K562 (cell line): Measurements from ENCODE around the gene HSF5. TPM values are rescaled to one million over a fixed set of nuclear protein-coding genes. Genes with fewer than 3 reads are reported as not detected.

Experiments
- ATAC-seq: fragments of 200-7000 bp; cut with Tn5 transposase; 3 replicates; pipeline ENCODE4 v1.9.1; 2020; ENCODE audit warnings: moderate library complexity
- BruUV-seq: library from RNA; stranded (reverse); fragments of 400-500 nt; replicated peaks from 2 replicates; lab custom pipeline; 2021; lab: Mats Ljungman, UMichigan
- CTCF ChIA-PET: fragments of 300-600 bp; formaldehyde crosslinking; extraction: SDS; loops from one replicate; lab custom pipeline; 2021; ENCODE audit warnings: low intra/inter-chr PET ratio; lab: Yijun Ruan, JAX
- POLR2A ChIA-PET: fragments of 300-600, 350-650 bp; sonication (Branson Sonifier 250); formaldehyde crosslinking; extraction: SDS; loops from one replicate; lab custom pipeline; 2021; ENCODE audit warnings: antibody characterized with exemption, inconsistent platforms; lab: Yijun Ruan, JAX
- DNase-seq, 4 experiments: peaks; one replicate each; pipeline versions ENCODE4 v3.0.0 to v3.0.0-alpha.2; 2011 to 2018; ENCODE audit warnings: low spot score in 3 of 4, mixed read lengths in 3 of 4; ENCODE audit errors: extremely low read depth in 1 of 4
- FAIRE-seq: peaks from 2 replicates; lab custom pipeline; 2011; peaks lifted over from hg19 to GRCh38; lab: Jason Lieb, UNC
- H2AFZ ChIP-seq: 2 replicates; pipeline ENCODE4 v1.6.0; 2011; ENCODE audit warnings: low read depth, low read length, control low read depth, inconsistent platforms
- H3K27ac ChIP-seq: fragments of 200-600 bp; 3 replicates; pipeline ENCODE4 v1.8.0; 2011; ENCODE audit warnings: low read depth, mild to moderate bottlenecking, control low read depth, inconsistent platforms, low read length, moderate library complexity, mixed read lengths; ENCODE audit errors: extremely low read depth
- H3K27me3 ChIP-seq, 2 experiments: fragments of 300-600 bp in 1 of 2; 2 replicates in 1 of 2; 3 replicates in 1 of 2; pipeline versions ENCODE4 v1.6.0 to v1.8.0; 2011; ENCODE audit warnings: inconsistent platforms in 2 of 2, low read length in 2 of 2, mild to moderate bottlenecking in 1 of 2, mixed read lengths in 1 of 2, moderate library complexity in 1 of 2; ENCODE audit not compliant: control insufficient read depth in 2 of 2, insufficient read depth in 2 of 2
- H3K36me3 ChIP-seq: fragments of 300-600 bp; 3 replicates; pipeline ENCODE4 v1.8.0; 2011; ENCODE audit warnings: mild to moderate bottlenecking, low read length, inconsistent platforms; ENCODE audit not compliant: control insufficient read depth, insufficient read depth
- H3K4me1 ChIP-seq, 2 experiments: fragments of 200-600 bp in 1 of 2; replicated peaks in 1 of 2; 2 replicates in 1 of 2; 3 replicates in 1 of 2; pipeline versions ENCODE4 v1.5.1 to v1.8.0; 2011; ENCODE audit warnings: inconsistent platforms in 2 of 2, low read length in 2 of 2, mild to moderate bottlenecking in 1 of 2, mixed read lengths in 1 of 2, moderate library complexity in 1 of 2; ENCODE audit not compliant: control insufficient read depth in 2 of 2, insufficient read depth in 2 of 2
- H3K4me2 ChIP-seq: 2 replicates; pipeline ENCODE4 v1.6.1; 2011; ENCODE audit warnings: low read length, control low read depth, inconsistent platforms, mixed read lengths; ENCODE audit not compliant: insufficient read depth
- H3K4me3 ChIP-seq: fragments of 200-600 bp; sonication (generic), shearing (Covaris generic); 2 replicates; pipeline ENCODE4 v1.5.1; 2016; ENCODE audit warnings: control low read depth, inconsistent platforms
- H3K79me2 ChIP-seq: fragments of 200-600 bp; 3 replicates; pipeline ENCODE4 v1.8.0; 2011; ENCODE audit warnings: low read length, inconsistent platforms; ENCODE audit not compliant: control insufficient read depth, insufficient read depth
- H3K9ac ChIP-seq, 2 experiments: 2 replicates each; pipeline versions ENCODE4 v1.6.0 to v1.6.1; 2011; ENCODE audit warnings: low read depth in 2 of 2, low read length in 2 of 2, control low read depth in 1 of 2, inconsistent platforms in 1 of 2, mild to moderate bottlenecking in 1 of 2, mixed read lengths in 1 of 2; ENCODE audit not compliant: insufficient read depth in 1 of 2
- H3K9me1 ChIP-seq: one replicate; pipeline ENCODE4 v1.6.0; 2011; ENCODE audit warnings: inconsistent platforms, mild to moderate bottlenecking, low read length, moderate library complexity; ENCODE audit not compliant: control insufficient read depth, insufficient read depth
- H3K9me3 ChIP-seq: replicated peaks from 2 replicates; pipeline ENCODE4 v1.5.1; 2011; ENCODE audit warnings: low read depth, low read length, inconsistent platforms; ENCODE audit not compliant: control insufficient read depth, insufficient read depth
- H4K20me1 ChIP-seq: replicated peaks from 2 replicates; pipeline ENCODE4 v1.6.1; 2011; ENCODE audit warnings: low read length, inconsistent platforms, mixed read lengths; ENCODE audit not compliant: control insufficient read depth, insufficient read depth
- ATF7 ChIP-seq: fragments of 450-650 bp; IDR thresholded peaks from 2 replicates; pipeline ENCODE4 v1.7.1; 2014; ENCODE audit warnings: mild to moderate bottlenecking, moderate library complexity
- CAMTA2 ChIP-seq: fragments of 250-450 bp; sonication (Bioruptor Pico); conservative IDR thresholded peaks from 2 replicates; pipeline ENCODE4 v1.5.1; 2022
- CBFA2T3 ChIP-seq: fragments of 450-650 bp; IDR thresholded peaks from 2 replicates; pipeline ENCODE4 v1.6.1; 2017
- ERF ChIP-seq: fragments of 450-650 bp; formaldehyde crosslinking; IDR thresholded peaks from 2 replicates; pipeline ENCODE4 v1.4.0; 2020; ENCODE audit warnings: mild to moderate bottlenecking, mixed read lengths
- MCM3 ChIP-seq: fragments of 450-650 bp; IDR thresholded peaks from 2 replicates; pipeline ENCODE4 v1.6.1; 2016
- NELFE ChIP-seq: IDR thresholded peaks from 2 replicates; pipeline ENCODE4 v1.6.1; 2011; ENCODE audit warnings: mild to moderate bottlenecking; ENCODE audit not compliant: insufficient read depth, insufficient read length
- RREB1 ChIP-seq: fragments of 250-450 bp; sonication (Bioruptor Pico); IDR thresholded peaks from 2 replicates; pipeline ENCODE4 v1.4.0; 2020
- SAP30 ChIP-seq: fragments of 200-600 bp; sonication (generic); IDR thresholded peaks from 2 replicates; pipeline ENCODE4 v1.6.1; 2012; ENCODE audit warnings: borderline replicate concordance, low read depth, mild to moderate bottlenecking, moderate library complexity, low read length, control low read depth, inconsistent platforms; ENCODE audit not compliant: insufficient read depth, poor library complexity, severe bottlenecking
- SMARCC2 ChIP-seq: fragments of 450-650 bp; IDR thresholded peaks from 2 replicates; pipeline ENCODE4 v1.6.1; 2017; ENCODE audit warnings: antibody characterized with exemption, moderate library complexity, mild to moderate bottlenecking, low read depth
- SOX6 ChIP-seq: fragments of 450-650 bp; IDR thresholded peaks from 2 replicates; pipeline ENCODE4 v1.6.1; 2014; ENCODE audit warnings: mild to moderate bottlenecking
- SPI1 ChIP-seq: IDR thresholded peaks from 2 replicates; pipeline ENCODE4 v1.6.1; 2011; ENCODE audit warnings: low read depth, low read length, control low read depth, borderline replicate concordance
- ZNF212 ChIP-seq: fragments of 450-650 bp; formaldehyde crosslinking; IDR thresholded peaks from 2 replicates; pipeline ENCODE4 v1.4.0; 2020; ENCODE audit warnings: mild to moderate bottlenecking
- ZNF224 ChIP-seq: sonication (generic); formaldehyde crosslinking; IDR thresholded peaks from 2 replicates; pipeline ENCODE4 v1.8.0; 2022; ENCODE audit warnings: mild to moderate bottlenecking, missing genetic modification reagents
- ZNF766 ChIP-seq: fragments of 200-800 bp; sonication (Bioruptor generic); conservative IDR thresholded peaks from 2 replicates; pipeline ENCODE4 v1.6.1; 2016; ENCODE audit warnings: missing genetic modification characterization, missing compliant biosample characterization
- WGBS: fragments of 100-300 bp; shearing (Covaris generic); methylation state at CpG from one replicate; pipeline ENCODE4 v1.1.6; 2016; ENCODE audit warnings: low coverage, mixed read lengths; ENCODE audit not compliant: insufficient coverage; ENCODE audit errors: missing lambda C conversion rate; 5-methylcytosine and 5-hydroxymethylcytosine counted together
- in situ Hi-C: fragments of 300-500 bp; cut with MboI; formaldehyde crosslinking; loops from 4 replicates; pipeline ENCODE4 v1.15.0; 2018; ENCODE audit warnings: inconsistent platforms, mixed read lengths
- intact Hi-C: fragments of 100-400 bp; cut with micrococcal nuclease; formaldehyde crosslinking; loops from 2 replicates; pipeline ENCODE4 v1.14.2; 2022
- polyA plus RNA-seq, 8 experiments: library from polyadenylated mRNA; depleted of rRNA in 4 of 8; stranded (reverse) in 5 of 8; unstranded in 3 of 8; fragments of >200 nt; fragmentation: Nextera tagmentation in 2 of 8; fragmentation: Illumina TruSeq in 1 of 8; extraction: Ambion mirVana in 2 of 8; extraction: Trizol in 1 of 8; gene quantifications; 2 replicates each; pipeline versions ENCODE4 v1.2.1 to v1.2.3, GENCODE V29; 2011 to 2014; ENCODE audit warnings: inconsistent platforms in 1 of 8, missing spikeins in 1 of 8
- total RNA-seq, 7 experiments: library from RNA; depleted of rRNA in 6 of 7; stranded (reverse); fragments of >200 nt in 6 of 7; fragmentation: Illumina TruSeq in 2 of 7; extraction: Trizol in 2 of 7; gene quantifications; 2 replicates each; pipeline versions ENCODE4 v1.2.1 to v1.2.3, GENCODE V29; 2011 to 2021; ENCODE audit warnings: low replicate concordance in 1 of 7

Gene HSF5
- total and polyA plus RNA-seq, 9 of the 15 experiments (the other 6 are each of a cell fraction or from before 2014, with no cell fraction given), result 0.04 TPM; not detected in 8

DNA sequence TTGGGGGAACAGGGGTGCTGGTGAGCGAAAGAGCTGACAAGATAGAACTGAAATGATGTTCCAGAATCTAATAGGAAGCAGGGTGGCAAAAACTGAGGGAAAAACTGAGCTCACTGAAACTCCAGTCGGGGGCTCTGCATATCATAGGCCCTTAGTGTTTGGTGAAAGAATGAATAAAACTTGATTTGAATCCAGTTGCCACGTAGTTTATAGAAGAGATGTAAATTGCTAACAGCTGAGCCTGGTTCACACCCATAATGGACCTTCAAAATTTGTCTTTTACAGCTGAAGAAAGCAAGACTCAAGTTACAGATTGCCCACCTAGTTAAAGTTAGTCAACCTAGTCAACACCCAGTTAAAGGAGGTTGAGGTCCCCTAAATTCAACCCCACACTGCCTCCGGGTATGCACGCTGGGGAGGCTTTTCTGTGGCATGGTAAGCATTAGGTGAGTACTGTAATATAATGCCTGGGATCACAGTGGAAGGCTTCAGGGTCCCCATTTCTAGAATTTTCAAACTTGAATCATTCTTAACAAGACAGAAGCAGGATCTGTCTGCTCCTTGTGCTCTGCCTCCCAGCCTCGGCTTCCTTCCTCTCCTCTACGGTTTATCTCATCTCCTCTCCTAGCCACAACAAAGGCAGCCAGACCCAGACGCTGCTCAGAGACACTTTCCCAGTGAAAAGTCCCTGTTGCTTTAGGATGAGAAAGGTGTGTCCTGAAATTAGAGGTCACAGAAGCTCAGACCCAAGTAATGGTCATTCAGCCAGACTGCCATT, 109.3 kb downstream of the HSF5 start:
- CTCF ChIA-PET, result no interaction called here
- intact Hi-C loops (no loop called here), in situ Hi-C loops (no loop called here)
- 25% methylated on average over 8 of the region's 8 CpGs for WGBS
- peak overlapping the region; percentile 76 for H2AFZ ChIP-seq
- H3K9ac ChIP-seq, result peak overlapping the region; percentile 22 to 38; a peak in 3 of 4 replicates
- peak; percentile 76 for FAIRE-seq
- ATAC-seq, result peak; percentile 77
- H3K27ac ChIP-seq, result peak overlapping the region; percentile 27; the same call in 2 of the 3 replicates
- no peaks in the 10 kb centered on the region for H3K36me3 ChIP-seq
- DNase-seq, result peak in 1 of 4 experiments; percentile 50
- H3K4me3 ChIP-seq, result no peak overlapping the region
- POLR2A ChIA-PET, result interaction anchor here (0.6 to 5.4 kb wide), 13 partner anchors 10 to 1565 kb away, joined by 3 to 34 read pairs (median 5); partner anchors contain the start of genes SUPT4H1 and TSPOAP1
- H4K20me1 ChIP-seq, result no peaks in the 10 kb centered on the region
- H3K27me3 ChIP-seq, result no peaks in the 10 kb centered on the region
- peaks cover 0 to 26% of the 10 kb centered on the region in 2 experiments; a peak in 4 of 5 replicates for H3K4me1 ChIP-seq
- no TSS peak for BruUV-seq
- no peaks in the 10 kb centered on the region for H3K9me3 ChIP-seq
- peak overlapping the region; percentile 63 for H3K4me2 ChIP-seq
- H3K9me1 ChIP-seq, result no peaks in the 10 kb centered on the region
- no peaks in the 10 kb centered on the region for H3K79me2 ChIP-seq
- TF ChIP-seq CBFA2T3, result no peak
- TF ChIP-seq SAP30, result no peak
- no peak for TF ChIP-seq NELFE
- 0 out of 2 replicates have a peak, but pooled peaks have one; percentile 22 for TF ChIP-seq ERF
- TF ChIP-seq ZNF212 (CRISPR knock-in tag), result no peak
- peak; percentile 35; the same call in 1 of the 2 replicates for TF ChIP-seq ZNF766 (CRISPR knock-in tag)
- TF ChIP-seq SMARCC2, result no peak
- no peak for TF ChIP-seq RREB1 (CRISPR knock-in tag)
- peak; percentile 41; the same call in 1 of the 2 replicates for TF ChIP-seq SPI1
- 0 out of 2 replicates have a peak, but pooled peaks have one; percentile 53 for TF ChIP-seq ATF7
- peak; percentile 92 for TF ChIP-seq SOX6
- TF ChIP-seq ZNF224 (CRISPR knock-in tag), result no peak
- no peak for TF ChIP-seq MCM3
- TF ChIP-seq CAMTA2 (CRISPR knock-in tag), result no peak
